Inflammatory macrophage treated with lipopolysaccharide for 1 hour (primary cell): ENCODE results near the gene HDAC10.
"Not testable (repeated sequence)": the region's sequence is repeated elsewhere in the genome, so short reads cannot be mapped to it uniquely, and the experiment has no call there.

Experiments
- DNase-seq, 2 donors: peaks; one replicate each; pipeline ENCODE4 v3.0.0-alpha.2; 2020 to 2022

The HDAC10 gene

GRCh38 chr22:50285568-50286229, 34.6 kb upstream of the HDAC10 start:
- no peak for DNase-seq

- no peak for DNase-seq
These were observed 33.4 kb upstream of the HDAC10 start for GRCh38 chr22:50284479-50284878.

DNA sequence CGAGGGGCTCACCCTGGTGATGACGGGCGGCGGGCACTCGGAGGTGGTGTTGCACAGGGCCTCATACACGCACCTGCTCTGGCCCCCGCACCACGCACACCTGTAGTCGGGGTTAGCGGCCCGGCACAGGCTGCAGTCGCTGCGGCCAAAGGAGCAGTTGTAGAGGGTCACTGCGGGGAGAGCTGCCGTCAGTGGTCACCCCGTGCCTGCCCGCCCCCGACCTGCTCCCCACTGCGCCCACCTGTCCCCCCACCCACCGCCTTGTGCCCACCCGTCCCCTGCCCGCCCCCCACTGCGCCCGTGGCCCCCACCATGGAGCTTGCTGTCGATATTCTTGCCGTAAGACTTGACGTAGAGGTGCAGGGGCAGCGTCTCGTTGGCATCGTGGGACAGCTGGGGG, 32.8 kb upstream of the HDAC10 start:
- DNase-seq, result no peak

GRCh38 chr22:50282361-50283155, 31.5 kb upstream of the HDAC10 start:
- DNase-seq, result no peak

GRCh38 chr22:50281957-50282356, 30.9 kb upstream of the HDAC10 start:
- no peak for DNase-seq

GRCh38 chr22:50281384-50281760, 30.3 kb upstream of the HDAC10 start:
- no peak for DNase-seq

DNA sequence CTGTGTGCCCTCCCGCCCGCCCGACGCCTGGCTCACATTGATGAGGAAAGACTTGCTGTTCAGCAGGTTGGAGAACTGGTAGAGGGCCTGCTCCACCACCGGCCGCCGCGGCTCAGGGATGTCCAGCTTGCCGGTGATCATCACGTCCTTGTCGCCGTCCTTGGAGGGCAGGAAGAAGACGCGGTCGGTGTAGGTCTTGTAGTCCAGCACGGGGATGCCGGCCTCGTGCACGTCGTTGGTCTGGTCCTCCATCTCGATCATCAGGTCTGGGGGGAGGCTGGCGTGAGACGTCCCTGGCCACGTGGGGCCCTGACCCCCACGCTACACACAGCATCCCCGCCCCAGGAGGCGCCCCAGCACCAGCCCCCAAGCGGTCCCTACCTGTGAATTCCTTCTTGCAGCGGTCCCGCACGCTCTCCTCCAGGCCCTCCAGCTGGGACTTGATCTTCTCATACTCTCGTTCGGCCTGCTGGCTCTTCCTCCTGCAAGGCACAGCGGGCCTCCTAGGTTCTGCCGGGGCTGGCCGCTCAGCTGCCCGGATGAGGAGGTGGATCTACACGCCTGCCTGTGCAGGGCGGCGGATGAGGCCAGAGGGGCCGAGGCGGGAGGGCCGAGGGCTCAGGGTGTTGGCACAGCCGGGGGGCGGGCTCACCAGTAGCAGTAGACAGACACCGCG, 29.8 kb upstream of the HDAC10 start:
- no peak for DNase-seq

DNA sequence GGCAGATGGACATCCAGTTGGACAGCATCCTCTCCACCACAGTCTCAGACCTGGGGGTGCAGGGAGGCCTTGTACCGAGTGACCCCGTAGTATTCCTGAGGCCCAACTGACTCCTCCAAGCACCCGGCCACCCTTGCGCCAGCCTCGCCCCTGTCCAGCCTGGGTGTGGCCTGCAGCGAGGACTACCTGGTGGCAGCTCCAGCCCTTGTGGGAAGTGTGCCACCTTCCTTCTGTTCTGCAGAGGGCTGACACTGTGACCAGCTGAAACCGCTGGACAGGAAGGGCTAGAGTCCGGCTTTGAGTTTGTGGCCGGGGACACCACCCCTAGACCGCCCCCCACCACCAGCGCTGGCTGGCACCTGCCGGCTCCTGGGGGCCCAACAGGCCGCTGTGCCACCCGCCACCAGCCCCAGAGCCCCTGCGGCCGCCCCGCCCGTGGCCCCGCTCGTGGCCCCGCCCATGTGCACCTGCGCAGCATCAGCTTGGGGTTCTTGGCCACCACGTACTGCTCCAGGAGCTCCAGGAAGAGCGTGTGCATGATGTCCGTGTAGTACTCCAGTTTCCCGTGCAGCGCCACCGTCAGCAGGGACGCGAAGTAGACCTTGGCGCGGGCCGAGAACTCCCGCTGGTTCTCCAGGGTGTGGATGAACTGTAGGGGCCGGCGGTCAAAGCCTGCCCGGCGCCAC, 29.1 kb upstream of the HDAC10 start:
- no peak for DNase-seq

DNA sequence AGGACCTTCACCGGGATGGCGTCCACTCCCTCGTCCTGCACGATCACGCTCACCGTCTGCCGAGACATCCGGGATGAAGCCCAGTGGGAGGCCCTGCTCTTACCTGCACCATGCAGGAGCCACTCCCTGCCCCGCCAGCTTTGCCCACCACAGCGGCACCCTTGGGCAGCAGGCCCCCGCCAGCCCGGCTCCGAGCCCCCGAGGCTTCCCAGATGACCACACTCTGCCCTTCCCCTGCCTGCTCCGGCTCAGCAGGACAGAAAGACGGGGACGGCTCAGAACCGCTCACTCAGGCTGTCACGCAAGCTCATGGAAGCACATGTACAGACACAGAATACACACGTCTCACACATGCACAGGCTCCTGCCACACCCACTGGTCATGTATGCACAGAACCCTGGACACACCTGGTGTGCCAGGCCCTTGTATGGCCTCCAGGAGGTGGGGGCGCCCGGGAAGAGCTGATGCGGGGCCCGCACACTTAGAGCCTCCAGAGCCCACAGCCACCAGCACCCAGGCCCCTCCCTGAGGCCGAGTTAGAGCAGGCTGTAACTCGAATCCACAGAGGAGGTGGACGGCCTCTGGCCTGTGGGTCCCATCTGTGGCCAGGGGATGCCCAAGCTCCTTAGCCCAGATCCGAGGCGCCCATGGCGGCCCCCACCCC, 28.0 kb upstream of the HDAC10 start:
- no peak for DNase-seq

- no peak for DNase-seq
These were observed 27.4 kb upstream of the HDAC10 start for GRCh38 chr22:50278461-50278860.

GRCh38 chr22:50277761-50278160, 26.7 kb upstream of the HDAC10 start:
- no peak for DNase-seq

DNA sequence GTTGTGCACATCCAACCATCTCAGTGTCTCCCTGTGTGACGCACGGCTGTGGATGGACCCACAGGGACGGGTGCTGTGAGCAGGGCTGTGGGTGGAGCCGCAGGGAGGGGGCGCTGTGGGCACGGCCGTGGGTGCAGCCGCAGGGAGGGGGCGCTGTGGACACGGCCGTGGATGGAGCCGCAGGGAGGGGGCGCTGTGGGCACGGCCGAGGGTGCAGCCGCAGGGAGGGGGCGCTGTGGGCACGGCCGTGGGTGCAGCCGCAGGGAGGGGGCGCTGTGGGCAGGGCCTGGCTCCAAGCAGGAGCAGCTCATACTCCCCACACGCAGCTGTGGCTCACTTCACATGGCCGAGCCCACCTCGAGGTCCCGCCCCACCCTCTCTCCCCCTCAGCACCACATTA, 25.1 kb upstream of the HDAC10 start:
- peak; percentile 42 to 70 for DNase-seq

DNA sequence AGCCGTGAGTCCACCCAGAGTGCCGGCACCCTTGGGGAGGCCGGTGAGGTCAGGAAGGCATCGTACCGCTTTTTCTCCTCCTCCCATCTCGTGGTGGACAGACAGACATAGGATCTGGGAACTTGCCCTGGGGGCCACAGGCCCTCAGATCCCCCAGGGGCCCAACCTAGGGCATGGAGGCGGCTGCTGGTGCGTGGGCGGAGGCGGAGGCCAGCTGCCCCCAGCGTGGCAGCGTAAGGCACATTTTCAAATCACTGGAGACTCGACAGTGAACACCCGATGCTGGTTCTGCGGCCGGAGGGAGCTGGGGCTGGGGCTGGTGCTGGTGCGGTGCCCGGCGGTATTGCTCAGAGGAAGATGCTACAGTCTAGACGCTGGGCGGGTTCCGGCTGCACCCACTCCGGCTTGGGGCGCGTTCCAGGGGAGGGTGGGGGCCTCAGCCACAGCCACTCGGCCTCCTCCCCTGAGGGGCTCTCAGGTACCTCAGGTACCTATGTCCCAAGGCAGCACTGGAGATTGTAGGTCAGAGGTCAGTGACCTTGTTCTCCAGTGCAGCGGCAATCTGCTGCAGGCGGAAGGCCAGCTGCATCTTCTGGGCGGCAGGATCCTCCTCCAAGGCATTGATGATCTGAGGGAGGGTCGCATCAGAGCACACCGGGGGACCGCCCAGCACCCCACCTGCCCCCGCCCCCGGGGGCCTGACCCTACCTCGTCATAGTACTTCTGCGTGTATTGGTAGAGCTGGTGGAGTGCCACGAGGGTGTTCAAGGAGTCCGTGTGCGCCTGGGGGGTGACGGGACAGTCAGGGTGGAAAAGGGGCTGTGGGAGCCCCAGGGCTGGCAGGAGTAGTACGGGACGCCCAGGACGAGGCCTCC, 24.4 kb upstream of the HDAC10 start:
- DNase-seq, result no peak

GRCh38 chr22:50274771-50275170, 23.7 kb upstream of the HDAC10 start:
- DNase-seq, result no peak

DNA sequence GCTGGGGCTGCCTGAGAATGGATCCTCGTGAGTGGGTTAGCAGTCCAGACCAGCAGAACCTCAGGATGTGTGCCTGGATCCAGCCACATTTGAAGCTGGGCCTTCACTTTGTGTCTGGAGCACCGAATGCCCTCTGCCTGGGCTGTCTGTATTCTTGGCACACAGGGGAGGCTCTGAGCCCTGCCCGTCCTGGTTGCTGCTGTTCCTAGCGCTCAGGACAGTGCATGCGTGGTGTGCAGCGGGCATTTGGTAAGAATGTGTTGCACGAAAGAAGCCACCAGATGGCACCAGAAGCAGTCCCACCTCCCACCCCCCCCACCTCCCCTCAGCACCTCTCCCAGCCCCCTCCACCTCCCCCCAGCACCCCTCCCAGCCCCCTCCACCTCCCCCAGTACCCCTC, 23.2 kb upstream of the HDAC10 start:
- DNase-seq, result peak; percentile 25 to 40

DNA sequence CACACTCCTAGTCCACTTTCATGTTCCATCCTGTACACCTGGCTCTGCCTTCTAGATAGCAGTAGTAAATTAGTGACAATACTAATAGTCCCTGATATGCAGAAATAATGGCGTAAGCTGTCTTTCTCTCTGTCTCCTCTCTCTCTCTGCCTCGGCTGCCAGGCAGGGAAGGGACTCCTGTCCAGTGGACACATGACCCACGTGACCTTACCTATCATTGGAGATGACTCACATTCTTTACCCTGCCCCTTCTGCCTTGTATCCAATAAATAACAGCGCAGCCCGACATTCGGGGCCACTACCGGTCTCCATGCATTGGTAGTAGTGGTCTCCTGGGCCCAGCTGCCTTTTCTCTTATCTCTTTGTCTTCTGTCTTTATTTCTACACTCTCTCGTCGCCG, 22.7 kb upstream of the HDAC10 start:
- DNase-seq, result not testable (repeated sequence)

GRCh38 chr22:50273352-50273751, 22.3 kb upstream of the HDAC10 start:
- not testable (repeated sequence) for DNase-seq

- DNase-seq, result no peak
These were observed 21.2 kb upstream of the HDAC10 start for GRCh38 chr22:50272044-50272802.

GRCh38 chr22:50271519-50271970, 20.5 kb upstream of the HDAC10 start:
- peak; percentile 24 to 54 for DNase-seq

DNA sequence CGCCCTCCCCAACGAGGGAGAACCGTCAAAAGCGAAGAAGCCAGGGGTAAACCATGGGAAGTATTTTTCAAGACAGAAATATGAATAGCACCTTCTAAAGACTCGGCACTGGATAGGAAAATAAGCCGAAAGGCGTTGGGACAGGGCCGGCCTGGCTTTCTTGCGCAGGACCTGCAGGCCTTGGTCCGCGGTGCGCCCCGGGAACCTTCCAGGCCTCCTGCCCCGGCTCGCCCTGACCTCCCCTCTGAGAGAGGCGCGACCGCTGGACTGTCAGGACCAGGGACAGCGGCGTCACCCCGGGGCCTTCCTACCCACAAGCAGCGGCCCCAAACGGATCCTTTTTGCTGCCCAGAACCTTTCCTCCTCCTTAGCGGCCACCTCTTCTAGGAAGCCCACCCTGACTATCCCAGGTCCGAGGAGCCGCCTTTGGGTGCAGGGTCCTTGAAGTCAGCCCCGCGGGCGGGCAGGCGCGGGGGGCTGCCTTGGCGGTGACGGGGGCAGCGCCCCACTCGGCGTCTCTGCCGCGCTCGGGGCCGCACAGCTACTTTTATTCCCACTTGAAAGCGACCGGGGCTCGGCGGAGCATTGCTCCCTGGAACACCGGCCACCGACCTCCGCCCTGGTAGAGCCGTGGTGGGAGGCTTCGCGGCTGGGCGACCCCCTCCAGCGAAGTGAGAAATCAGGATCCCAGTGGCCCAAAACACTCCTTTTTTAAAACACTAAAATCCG, 19.8 kb upstream of the HDAC10 start:
- peak; percentile 33 to 67 for DNase-seq
